Uterus (tissue), 2 donors: Measurements from ENCODE around the gene DSG3.

ENCODE experiments used
- POLR2A ChIP-seq, 2 donors: fragments of 450-650 bp; IDR thresholded peaks; one replicate each; pipeline ENCODE4 v1.6.1; 2016; ENCODE audit warnings: antibody characterized with exemption in 2 of 2, mild to moderate bottlenecking in 1 of 2, moderate library complexity in 1 of 2
- TF ChIP-seq, protein P1 (sequence below), 4 experiments: fragments of 200-600 bp in 2 of 4; fragments of 450-650 bp in 2 of 4; sonication (generic) in 2 of 4; IDR thresholded peaks; one replicate each; pipeline ENCODE4 v1.5.1; 2016 to 2019; ENCODE audit warnings: antibody characterized with exemption in 4 of 4, mild to moderate bottlenecking in 2 of 4, moderate library complexity in 1 of 4

DNA sequence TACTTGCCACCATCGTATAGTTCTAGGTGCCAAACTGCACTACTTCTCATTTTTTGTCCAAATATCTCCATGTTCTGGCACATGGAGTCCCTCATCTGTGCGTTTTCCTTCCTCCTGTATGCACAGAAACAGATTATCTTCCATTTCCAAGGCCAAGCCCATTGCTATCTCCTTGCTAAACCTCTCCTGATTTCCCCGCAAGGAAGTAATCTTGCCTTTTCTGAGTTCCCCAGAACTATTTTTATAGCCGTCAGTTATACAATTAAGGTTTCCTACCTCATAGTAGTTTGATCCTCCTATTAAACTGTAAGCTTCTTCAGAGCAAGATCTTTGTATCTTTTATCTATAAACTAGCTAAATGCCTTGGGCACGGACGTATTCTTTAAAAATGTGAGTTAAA lies 57.6 kb downstream of the DSG3 start:
- TF ChIP-seq, protein P1, sequence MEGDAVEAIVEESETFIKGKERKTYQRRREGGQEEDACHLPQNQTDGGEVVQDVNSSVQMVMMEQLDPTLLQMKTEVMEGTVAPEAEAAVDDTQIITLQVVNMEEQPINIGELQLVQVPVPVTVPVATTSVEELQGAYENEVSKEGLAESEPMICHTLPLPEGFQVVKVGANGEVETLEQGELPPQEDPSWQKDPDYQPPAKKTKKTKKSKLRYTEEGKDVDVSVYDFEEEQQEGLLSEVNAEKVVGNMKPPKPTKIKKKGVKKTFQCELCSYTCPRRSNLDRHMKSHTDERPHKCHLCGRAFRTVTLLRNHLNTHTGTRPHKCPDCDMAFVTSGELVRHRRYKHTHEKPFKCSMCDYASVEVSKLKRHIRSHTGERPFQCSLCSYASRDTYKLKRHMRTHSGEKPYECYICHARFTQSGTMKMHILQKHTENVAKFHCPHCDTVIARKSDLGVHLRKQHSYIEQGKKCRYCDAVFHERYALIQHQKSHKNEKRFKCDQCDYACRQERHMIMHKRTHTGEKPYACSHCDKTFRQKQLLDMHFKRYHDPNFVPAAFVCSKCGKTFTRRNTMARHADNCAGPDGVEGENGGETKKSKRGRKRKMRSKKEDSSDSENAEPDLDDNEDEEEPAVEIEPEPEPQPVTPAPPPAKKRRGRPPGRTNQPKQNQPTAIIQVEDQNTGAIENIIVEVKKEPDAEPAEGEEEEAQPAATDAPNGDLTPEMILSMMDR (IDR thresholded peaks at IDR 0.05) = no peak
- TF ChIP-seq POLR2A (IDR thresholded peaks at IDR 0.05) = no peak
